ENCODE data around the gene PLEK. TPM values are rescaled to one million over a fixed set of nuclear protein-coding genes. Genes with fewer than 3 reads are reported as not detected.

The PLEK gene, protein sequence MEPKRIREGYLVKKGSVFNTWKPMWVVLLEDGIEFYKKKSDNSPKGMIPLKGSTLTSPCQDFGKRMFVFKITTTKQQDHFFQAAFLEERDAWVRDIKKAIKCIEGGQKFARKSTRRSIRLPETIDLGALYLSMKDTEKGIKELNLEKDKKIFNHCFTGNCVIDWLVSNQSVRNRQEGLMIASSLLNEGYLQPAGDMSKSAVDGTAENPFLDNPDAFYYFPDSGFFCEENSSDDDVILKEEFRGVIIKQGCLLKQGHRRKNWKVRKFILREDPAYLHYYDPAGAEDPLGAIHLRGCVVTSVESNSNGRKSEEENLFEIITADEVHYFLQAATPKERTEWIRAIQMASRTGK
- not detected in 5 replicates for total RNA-seq (2022; extraction: Qiagen RNA extraction)

DNA sequence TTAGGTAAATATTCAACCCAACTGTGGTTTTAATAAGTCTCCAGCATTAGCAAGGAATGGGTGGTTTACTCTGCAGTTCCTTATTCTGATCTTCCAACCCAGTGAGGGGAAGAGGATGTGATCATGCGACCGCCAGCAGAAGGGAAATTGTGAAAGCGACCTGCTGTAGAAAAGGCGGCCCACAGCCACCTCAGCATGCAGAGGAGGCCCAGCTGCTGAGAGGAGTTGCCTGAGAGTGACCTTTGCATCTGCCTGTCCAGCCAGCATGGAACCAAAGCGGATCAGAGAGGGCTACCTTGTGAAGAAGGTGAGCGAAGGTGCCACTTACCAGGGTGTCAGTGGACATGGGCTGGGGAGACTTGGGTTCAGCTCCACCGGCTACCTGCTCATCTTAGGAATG lies at the start of gene PLEK:
Gene PLEK, plus strand, starts transcription at position 196 of the 400 bp plus-strand sequence. Its CDS starts 70 bp downstream, at position 266.

GRCh38 chr2:68319398-68320117 lies 45.5 kb upstream of the PLEK start, which contains the start of gene CNRIP1:
Gene CNRIP1 (minus strand): TSS chr2:68319949. CDS start chr2:68319400, 549 bp downstream.

Other genes with a start within 250 kb of the PLEK start
- 47.5 to 59.7 TPM (median 51.7 TPM) in 5 replicates for gene PNO1, start 207.4 kb upstream of the PLEK start, total RNA-seq (2022; extraction: Qiagen RNA extraction)
- gene PPP3R1, start 112.8 kb upstream of the PLEK start, total RNA-seq (2022; extraction: Qiagen RNA extraction): 52.7 to 78.4 TPM (median 56.1 TPM) in 5 replicates
- gene CNRIP1, start 45.3 kb upstream of the PLEK start, total RNA-seq (2022; extraction: Qiagen RNA extraction): 1.7 to 2.1 TPM (median 1.8 TPM) in 5 replicates
- 0.45 to 0.59 TPM (median 0.56 TPM) in 5 replicates for gene FBXO48, start 102.0 kb downstream of the PLEK start, total RNA-seq (2022; extraction: Qiagen RNA extraction)
- 0.51 to 0.70 TPM (median 0.66 TPM) in 5 replicates for gene APLF, start 102.3 kb downstream of the PLEK start, total RNA-seq (2022; extraction: Qiagen RNA extraction)

Measured in A549 treated with Hydrocortisone at 1 μM for 4 hours (cell line).